Testis (tissue), 2 donors: Measurements from ENCODE around the gene C9orf152.

Experiments used
- POLR2A ChIP-seq: fragments of 450-650 bp; IDR thresholded peaks from one replicate; pipeline ENCODE4 v1.6.1; 2017; ENCODE audit warnings: antibody characterized with exemption, mild to moderate bottlenecking, moderate library complexity
- TF ChIP-seq, protein P1 (sequence below), 3 experiments: fragments of 450-650 bp in 2 of 3; fragments of 200-600 bp in 1 of 3; sonication (generic) in 1 of 3; IDR thresholded peaks; one replicate each; pipeline ENCODE4 v1.5.1; 2016 to 2019; ENCODE audit warnings: antibody characterized with exemption in 3 of 3, mild to moderate bottlenecking in 2 of 3, moderate library complexity in 1 of 3

DNA sequence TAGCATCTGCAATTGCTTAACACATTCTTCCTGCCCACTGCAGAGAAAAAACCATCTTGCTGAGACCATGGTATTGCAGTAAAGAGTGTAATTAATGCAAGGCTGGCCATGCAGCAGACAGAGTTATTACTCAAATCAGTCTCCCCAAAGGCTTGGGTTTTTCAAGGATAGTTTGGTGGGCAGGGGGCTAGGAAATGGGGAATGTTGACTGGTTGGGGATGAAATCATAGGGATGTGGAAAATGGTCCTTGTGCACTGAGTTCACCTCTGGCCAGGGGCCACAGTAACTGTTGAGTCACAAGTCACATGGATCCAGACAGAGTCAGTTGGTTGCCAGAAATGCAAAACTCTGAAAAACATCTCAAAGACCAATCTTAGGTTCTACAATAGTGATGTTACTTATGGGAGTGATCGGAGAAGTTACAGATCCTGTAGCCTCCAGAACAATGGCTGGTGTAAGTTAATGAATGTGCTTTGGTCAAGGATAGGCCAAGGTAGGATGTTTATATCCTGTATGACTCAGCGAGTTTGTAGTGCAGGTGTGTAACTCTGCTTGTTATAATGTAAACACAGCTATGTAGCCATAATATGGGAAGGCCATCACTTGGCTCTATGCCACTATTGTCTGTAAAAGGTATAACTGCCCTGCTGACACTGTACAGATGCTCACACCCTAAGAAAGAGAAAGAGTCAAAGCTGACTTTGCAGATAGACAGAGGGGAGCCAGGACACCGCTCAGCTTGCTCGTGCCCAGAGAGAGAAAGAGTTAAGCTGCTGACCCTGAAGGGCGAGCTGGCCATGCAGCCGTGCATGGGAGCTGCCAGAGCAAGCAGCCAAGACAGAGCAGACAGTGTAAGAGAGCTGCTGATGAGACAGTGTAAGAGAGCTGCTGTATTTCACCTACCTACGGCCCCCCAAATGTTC, 27.2 kb downstream of the C9orf152 start:
- TF ChIP-seq, protein P1, sequence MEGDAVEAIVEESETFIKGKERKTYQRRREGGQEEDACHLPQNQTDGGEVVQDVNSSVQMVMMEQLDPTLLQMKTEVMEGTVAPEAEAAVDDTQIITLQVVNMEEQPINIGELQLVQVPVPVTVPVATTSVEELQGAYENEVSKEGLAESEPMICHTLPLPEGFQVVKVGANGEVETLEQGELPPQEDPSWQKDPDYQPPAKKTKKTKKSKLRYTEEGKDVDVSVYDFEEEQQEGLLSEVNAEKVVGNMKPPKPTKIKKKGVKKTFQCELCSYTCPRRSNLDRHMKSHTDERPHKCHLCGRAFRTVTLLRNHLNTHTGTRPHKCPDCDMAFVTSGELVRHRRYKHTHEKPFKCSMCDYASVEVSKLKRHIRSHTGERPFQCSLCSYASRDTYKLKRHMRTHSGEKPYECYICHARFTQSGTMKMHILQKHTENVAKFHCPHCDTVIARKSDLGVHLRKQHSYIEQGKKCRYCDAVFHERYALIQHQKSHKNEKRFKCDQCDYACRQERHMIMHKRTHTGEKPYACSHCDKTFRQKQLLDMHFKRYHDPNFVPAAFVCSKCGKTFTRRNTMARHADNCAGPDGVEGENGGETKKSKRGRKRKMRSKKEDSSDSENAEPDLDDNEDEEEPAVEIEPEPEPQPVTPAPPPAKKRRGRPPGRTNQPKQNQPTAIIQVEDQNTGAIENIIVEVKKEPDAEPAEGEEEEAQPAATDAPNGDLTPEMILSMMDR (IDR thresholded peaks at IDR 0.05): no peak
- no peak for TF ChIP-seq POLR2A
